Sigmoid colon (tissue), 7 donors: ENCODE measurements around the gene TRIM2. TPM values are rescaled to one million over a fixed set of nuclear protein-coding genes. Genes with fewer than 3 reads are reported as not detected.

Experiments used
- DNase-seq: peaks from one replicate; pipeline ENCODE4 v3.0.0-alpha.2; 2019
- H3K27ac ChIP-seq, 4 donors: fragments of 200-600 bp; sonication (generic); one replicate each; pipeline ENCODE4 v1.5.1; 2016 to 2019; ENCODE audit warnings: mild to moderate bottlenecking in 1 of 4
- H3K27me3 ChIP-seq, 3 donors: fragments of 200-600 bp; sonication (generic); one replicate each; pipeline ENCODE4 v1.5.1; 2019; ENCODE audit warnings: mild to moderate bottlenecking in 1 of 3
- H3K36me3 ChIP-seq, 4 donors: fragments of 200-600 bp; sonication (generic); one replicate each; pipeline ENCODE4 v1.5.1; 2016 to 2019
- H3K4me1 ChIP-seq, 4 donors: fragments of 200-600 bp; sonication (generic); one replicate each; pipeline ENCODE4 v1.5.1; 2017 to 2019
- H3K4me3 ChIP-seq, 4 donors: fragments of 200-600 bp; sonication (generic); one replicate each; pipeline ENCODE4 v1.5.1; 2017 to 2019; ENCODE audit warnings: mild to moderate bottlenecking in 2 of 4, moderate library complexity in 1 of 4
- H3K9me3 ChIP-seq, 4 donors: fragments of 200-600 bp in 3 of 4; sonication (generic) in 3 of 4; one replicate each; pipeline versions ENCODE4 v1.5.1 to v1.6.1; 2013 to 2019
- EP300 ChIP-seq, 4 donors: sonication (generic); formaldehyde crosslinking; IDR thresholded peaks; one replicate each; pipeline ENCODE4 v1.6.1; 2017; ENCODE audit warnings: antibody characterized with exemption in 4 of 4
- POLR2A ChIP-seq, 2 donors: fragments of 450-650 bp; IDR thresholded peaks; one replicate each; pipeline ENCODE4 v1.6.1; 2016; ENCODE audit warnings: antibody characterized with exemption in 2 of 2, mild to moderate bottlenecking in 2 of 2, moderate library complexity in 2 of 2
- POLR2AphosphoS5 ChIP-seq, 4 donors: sonication (generic); formaldehyde crosslinking; IDR thresholded peaks; one replicate each; pipeline ENCODE4 v1.6.1; 2017; ENCODE audit warnings: antibody characterized with exemption in 4 of 4
- WGBS, 2 donors: extraction: QIAGEN DNeasy Blood & Tissue Kit; methylation state at CpG; one replicate each; pipeline ENCODE4 v1.1.7; 2013; 5-methylcytosine and 5-hydroxymethylcytosine counted together
- intact Hi-C: fragments of 100-400 bp; cut with DNase I; formaldehyde crosslinking; loops from one replicate; pipeline ENCODE4 v1.15.1; 2023
- polyA plus RNA-seq, 3 donors: library from polyadenylated mRNA; stranded (reverse); fragments of 200-250 nt; gene quantifications; one replicate each; pipeline ENCODE4 v1.2.3, GENCODE V29; 2013
- total RNA-seq, 4 donors: library from RNA; depleted of rRNA; stranded (reverse); fragments of >200 nt; gene quantifications; one replicate each; pipeline ENCODE4 v1.1.0, GENCODE V29; 2016
- TF ChIP-seq, protein P1 (sequence below), 4 experiments: fragments of 450-650 bp in 3 of 4; fragments of 200-600 bp in 1 of 4; IDR thresholded peaks; one replicate each; pipeline ENCODE4 v1.5.1; 2016 to 2019; ENCODE audit warnings: antibody characterized with exemption in 4 of 4, mild to moderate bottlenecking in 3 of 4, moderate library complexity in 2 of 4
- donor health status: healthy with polysubstance abuse.
- donor health status: Bipolar disorder and iron deficiency.
- donor health status: healthy.

TRIM2 gene
- total and polyA plus RNA-seq, 7 donors, result 19.8 to 51.7 (median 31.6) TPM

DNA sequence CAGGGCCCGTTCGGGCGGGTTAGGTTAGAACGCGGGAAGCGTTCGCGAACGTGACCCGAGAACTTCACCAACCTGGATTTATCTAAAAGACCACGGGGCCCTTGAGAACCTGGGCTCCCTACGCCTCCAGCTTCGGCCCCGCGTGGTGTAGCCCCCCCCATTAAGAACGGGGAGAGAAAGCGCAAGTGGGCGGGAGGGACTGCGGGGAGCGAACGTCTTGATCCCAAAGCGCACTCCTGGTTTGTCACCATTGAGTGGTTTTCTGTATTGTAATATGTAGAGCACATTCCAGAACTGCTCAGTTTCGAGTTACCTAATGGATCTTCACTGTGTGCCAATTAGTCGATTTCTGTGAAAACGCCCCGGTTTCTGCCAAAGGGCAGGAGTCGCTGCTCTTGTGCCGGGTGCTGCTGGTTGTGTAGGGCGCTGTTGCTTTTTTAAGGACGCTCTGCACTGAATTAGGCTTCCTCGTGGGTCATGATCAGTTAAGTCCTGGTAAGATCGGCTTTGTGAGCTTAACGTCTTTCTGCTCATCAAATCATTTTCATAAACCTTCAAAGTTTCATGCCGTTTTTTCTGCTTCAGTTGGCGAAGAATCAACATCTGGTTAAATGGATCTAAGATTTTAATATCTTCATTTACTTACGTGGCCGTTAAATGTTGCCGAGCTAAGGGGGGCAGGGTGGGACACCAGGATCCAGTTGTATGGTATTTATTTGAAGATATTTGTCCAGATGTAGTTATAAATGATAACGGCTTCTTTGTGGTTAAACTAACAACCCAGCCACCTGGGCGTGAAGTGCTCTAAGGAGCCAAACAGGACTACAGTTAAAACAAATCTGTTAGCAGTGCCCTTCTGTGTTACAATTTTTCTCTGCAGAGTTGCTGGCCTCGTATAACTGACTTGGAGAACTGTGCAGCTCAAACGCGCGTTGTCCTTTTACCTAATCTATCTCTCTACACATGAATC, 141.1 kb downstream of the TRIM2 start:
- WGBS, 2 donors, result 1 to 2% methylated on average over 44 of the region's 44 CpGs
- intact Hi-C loops, result loop anchor here (2.0 kb wide), 1 partner anchor 300 kb away; no protein-coding TSS in a partner anchor
- TF ChIP-seq EP300 (IDR thresholded peaks at IDR 0.05) (no peak), POLR2AphosphoS5 (IDR thresholded peaks at IDR 0.05) (no peak), POLR2A (IDR thresholded peaks at IDR 0.05) (no peak)
- TF ChIP-seq, protein P1, sequence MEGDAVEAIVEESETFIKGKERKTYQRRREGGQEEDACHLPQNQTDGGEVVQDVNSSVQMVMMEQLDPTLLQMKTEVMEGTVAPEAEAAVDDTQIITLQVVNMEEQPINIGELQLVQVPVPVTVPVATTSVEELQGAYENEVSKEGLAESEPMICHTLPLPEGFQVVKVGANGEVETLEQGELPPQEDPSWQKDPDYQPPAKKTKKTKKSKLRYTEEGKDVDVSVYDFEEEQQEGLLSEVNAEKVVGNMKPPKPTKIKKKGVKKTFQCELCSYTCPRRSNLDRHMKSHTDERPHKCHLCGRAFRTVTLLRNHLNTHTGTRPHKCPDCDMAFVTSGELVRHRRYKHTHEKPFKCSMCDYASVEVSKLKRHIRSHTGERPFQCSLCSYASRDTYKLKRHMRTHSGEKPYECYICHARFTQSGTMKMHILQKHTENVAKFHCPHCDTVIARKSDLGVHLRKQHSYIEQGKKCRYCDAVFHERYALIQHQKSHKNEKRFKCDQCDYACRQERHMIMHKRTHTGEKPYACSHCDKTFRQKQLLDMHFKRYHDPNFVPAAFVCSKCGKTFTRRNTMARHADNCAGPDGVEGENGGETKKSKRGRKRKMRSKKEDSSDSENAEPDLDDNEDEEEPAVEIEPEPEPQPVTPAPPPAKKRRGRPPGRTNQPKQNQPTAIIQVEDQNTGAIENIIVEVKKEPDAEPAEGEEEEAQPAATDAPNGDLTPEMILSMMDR (IDR thresholded peaks at IDR 0.05), result no peak
- DNase-seq, result peak; percentile 66
- Histone ChIP-seq H3K27ac (peak overlapping the region in 3 of 4 donors; percentile 28 to 75 (median 53)), H3K4me3 (peak overlapping the region; percentile 61 to 91 (median 84)), H3K4me1 (peaks cover 0 to 11% (median 8%) of the 10 kb centered on the region in 4 donors), H3K36me3 (no peaks in the 10 kb centered on the region), H3K9me3 (no peaks in the 10 kb centered on the region), H3K27me3 (no peaks in the 10 kb centered on the region)

DNA sequence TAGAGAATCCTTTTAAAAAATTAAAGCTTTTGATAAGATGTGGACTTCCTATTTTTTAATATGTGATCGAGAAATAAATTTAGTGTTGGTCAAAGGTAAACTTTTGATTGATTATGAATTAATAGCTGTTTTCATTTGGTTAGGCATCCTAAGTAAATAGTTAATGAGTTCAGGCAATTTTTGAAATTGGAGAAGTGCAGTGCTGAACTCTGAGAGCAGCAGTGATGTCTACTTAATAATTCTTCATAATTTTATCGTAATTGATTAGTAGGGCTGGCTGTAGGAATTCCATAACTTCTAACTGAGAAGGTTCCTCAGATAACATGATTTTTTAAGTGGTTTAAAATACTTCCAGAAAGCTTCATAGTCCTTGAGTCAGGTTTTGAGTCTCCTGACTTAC, 141.8 kb downstream of the TRIM2 start:
- no peaks in the 10 kb centered on the region for H3K9me3 ChIP-seq
- WGBS, 2 donors, result 56 to 63% methylated on average over 2 of the region's 2 CpGs
- no peak for DNase-seq
- no peak for TF ChIP-seq POLR2AphosphoS5 (IDR thresholded peaks at IDR 0.05)
- no peak for TF ChIP-seq POLR2A (IDR thresholded peaks at IDR 0.05)
- TF ChIP-seq EP300 (IDR thresholded peaks at IDR 0.05), result no peak
- TF ChIP-seq, protein P1 (IDR thresholded peaks at IDR 0.05), result no peak
- peak overlapping the region in 1 of 4 donors; percentile 82 for H3K4me3 ChIP-seq
- H3K27me3 ChIP-seq, result no peaks in the 10 kb centered on the region
- intact Hi-C loops, result no loop called here
- peaks cover 0 to 11% (median 8%) of the 10 kb centered on the region in 4 donors for H3K4me1 ChIP-seq
- H3K27ac ChIP-seq, result peak overlapping the region in 1 of 4 donors; percentile 75
- no peaks in the 10 kb centered on the region for H3K36me3 ChIP-seq

DNA sequence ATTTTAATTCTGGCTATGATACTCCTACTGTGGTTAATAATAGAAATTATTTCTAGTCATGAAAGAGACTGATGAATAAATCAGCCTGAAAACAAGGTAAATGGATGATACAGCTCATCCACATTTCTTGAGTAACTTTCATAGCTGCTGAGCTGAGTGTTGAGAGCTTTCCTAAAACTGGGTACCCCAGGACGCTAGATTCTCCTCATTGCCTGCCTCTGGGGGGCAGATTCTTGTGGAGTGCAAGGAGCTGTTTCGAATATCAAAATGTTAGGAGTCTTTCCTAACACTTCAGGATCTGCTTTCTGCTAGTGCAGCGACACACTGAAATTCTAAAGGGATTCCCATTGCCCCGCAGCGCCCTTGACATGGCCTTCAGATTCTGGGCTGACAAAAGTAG, 142.3 kb downstream of the TRIM2 start:
- 86 to 94% methylated on average over 5 of the region's 5 CpGs for WGBS, 2 donors
- H3K27ac ChIP-seq, result no peak overlapping the region
- no peaks in the 10 kb centered on the region for H3K9me3 ChIP-seq
- no peak overlapping the region for H3K4me3 ChIP-seq
- no peaks in the 10 kb centered on the region for H3K27me3 ChIP-seq
- peaks cover 0 to 11% (median 8%) of the 10 kb centered on the region in 4 donors for H3K4me1 ChIP-seq
- intact Hi-C loops, result no loop called here
- H3K36me3 ChIP-seq, result no peaks in the 10 kb centered on the region
- TF ChIP-seq POLR2AphosphoS5 (IDR thresholded peaks at IDR 0.05) (no peak), EP300 (IDR thresholded peaks at IDR 0.05) (no peak), POLR2A (IDR thresholded peaks at IDR 0.05) (no peak)
- TF ChIP-seq, protein P1 (IDR thresholded peaks at IDR 0.05), result no peak
- DNase-seq, result no peak

DNA sequence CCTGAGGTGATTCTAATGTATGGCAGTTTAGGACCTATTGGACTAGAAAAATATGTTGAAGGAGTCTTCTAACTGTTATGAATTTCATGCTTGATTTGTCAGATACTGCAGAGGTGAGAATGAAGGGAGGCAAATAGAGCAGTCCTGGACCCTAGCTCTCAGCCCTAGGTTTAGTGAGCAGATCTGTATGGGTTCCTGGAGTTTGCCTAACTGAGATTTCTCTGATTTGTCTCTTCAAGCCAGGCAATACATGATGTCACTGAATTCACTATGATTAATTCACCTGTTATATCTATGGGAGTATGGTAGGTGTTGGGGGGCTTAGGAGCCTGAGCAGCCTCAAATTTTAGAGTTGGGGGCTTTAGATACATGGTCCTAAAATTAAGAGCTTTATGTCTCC, 142.9 kb downstream of the TRIM2 start:
- DNase-seq, result no peak
- Histone ChIP-seq H3K4me3 (no peak overlapping the region), H3K27ac (no peak overlapping the region), H3K36me3 (no peaks in the 10 kb centered on the region), H3K27me3 (no peaks in the 10 kb centered on the region), H3K4me1 (peaks cover 0 to 11% (median 8%) of the 10 kb centered on the region in 4 donors), H3K9me3 (no peaks in the 10 kb centered on the region)
- TF ChIP-seq EP300 (IDR thresholded peaks at IDR 0.05), result no peak
- intact Hi-C loops, result no loop called here

DNA sequence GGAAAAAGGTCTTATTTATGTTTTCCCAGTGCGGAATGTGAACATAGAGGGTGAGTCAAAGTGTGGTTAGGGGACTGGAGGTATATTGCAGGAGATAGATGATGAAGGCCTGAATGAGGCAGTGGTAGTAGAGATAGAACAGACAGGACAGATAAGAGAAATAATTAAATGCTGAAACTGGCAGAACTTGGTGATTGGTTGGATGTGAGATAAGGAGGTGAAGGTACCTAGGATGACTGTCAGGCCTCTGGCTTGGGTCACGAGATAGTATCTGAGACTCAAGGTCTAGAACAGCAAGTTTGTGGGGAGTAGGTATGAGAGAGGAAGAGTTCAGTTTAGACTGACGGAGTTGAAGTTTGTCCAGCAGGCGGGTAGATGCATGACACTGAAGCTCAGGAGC, 143.8 kb downstream of the TRIM2 start:
- Histone ChIP-seq H3K27ac (no peak overlapping the region), H3K4me1 (peaks cover 0 to 11% (median 8%) of the 10 kb centered on the region in 4 donors), H3K27me3 (no peaks in the 10 kb centered on the region), H3K9me3 (no peaks in the 10 kb centered on the region), H3K4me3 (no peak overlapping the region), H3K36me3 (no peaks in the 10 kb centered on the region)
- DNase-seq, result no peak
- WGBS, 2 donors, result 76 to 93% methylated on average over 4 of the region's 4 CpGs
- TF ChIP-seq, protein P1 (IDR thresholded peaks at IDR 0.05), result no peak
- no peak for TF ChIP-seq POLR2A (IDR thresholded peaks at IDR 0.05)
- no peak for TF ChIP-seq EP300 (IDR thresholded peaks at IDR 0.05)
- intact Hi-C loops, result no loop called here
